ENCODE data around the gene RPS6KB2.

The RPS6KB2 gene

GRCh38 chr11:67437809-67438157 lies 9.5 kb downstream of the RPS6KB2 start:
- no peak for TF ChIP-seq CTCF (conservative IDR thresholded peaks at IDR 0.05; ENCODE audit: low read length)
- DNase-seq (ENCODE audit: low read depth), result no peak
- H3K4me3 ChIP-seq (ENCODE audit: low read length), result no peak overlapping the region

- H3K4me3 ChIP-seq (ENCODE audit: low read length), result no peak overlapping the region
- TF ChIP-seq CTCF (conservative IDR thresholded peaks at IDR 0.05; ENCODE audit: low read length), result no peak
- DNase-seq (ENCODE audit: low read depth), result no peak
Measured at GRCh38 chr11:67438158-67438902, 10.0 kb downstream of the RPS6KB2 start.

GRCh38 chr11:67439321-67440228 lies 11.3 kb downstream of the RPS6KB2 start:
- H3K4me3 ChIP-seq (ENCODE audit: low read length), result no peak overlapping the region
- TF ChIP-seq CTCF (conservative IDR thresholded peaks at IDR 0.05; ENCODE audit: low read length), result peak; percentile 15; the same call in 1 of the 2 replicates
- peak; percentile 16 for DNase-seq (ENCODE audit: low read depth)

GRCh38 chr11:67440229-67441097 lies 12.2 kb downstream of the RPS6KB2 start:
- H3K4me3 ChIP-seq (ENCODE audit: low read length), result no peak overlapping the region
- no peak for TF ChIP-seq CTCF (conservative IDR thresholded peaks at IDR 0.05; ENCODE audit: low read length)
- DNase-seq (ENCODE audit: low read depth), result no peak

GRCh38 chr11:67441098-67441563 lies 12.8 kb downstream of the RPS6KB2 start:
- no peak for TF ChIP-seq CTCF (conservative IDR thresholded peaks at IDR 0.05; ENCODE audit: low read length)
- no peak for DNase-seq (ENCODE audit: low read depth)
- no peak overlapping the region for H3K4me3 ChIP-seq (ENCODE audit: low read length)

- H3K4me3 ChIP-seq (ENCODE audit: low read length), result peak overlapping the region; percentile 82; the same call in 1 of the 2 replicates
- no peak for TF ChIP-seq CTCF (conservative IDR thresholded peaks at IDR 0.05; ENCODE audit: low read length)
- DNase-seq (ENCODE audit: low read depth), result no peak
Measured at GRCh38 chr11:67441731-67442351, 13.5 kb downstream of the RPS6KB2 start.
